ENCODE measurements around the gene SYT7.
"Not testable (repeated sequence)": the region's sequence is repeated elsewhere in the genome, so short reads cannot be mapped to it uniquely, and the experiment has no call there.

SYT7 gene

GRCh38 chr11:61581030-61581928, at the start of gene SYT7:
Gene SYT7, minus strand, starts transcription at chr11:61581076. Its CDS starts 256 bp downstream, at chr11:61580820.
- DNase-seq (ENCODE audit: low read depth, low spot score): peak; percentile 86

- no peak for DNase-seq (ENCODE audit: low read depth, low spot score)
Measured at GRCh38 chr11:61630089-61630488, 49.2 kb upstream of the SYT7 start.

- DNase-seq (ENCODE audit: low read depth, low spot score): no peak
Measured at GRCh38 chr11:61629082-61629833, 48.4 kb upstream of the SYT7 start.

- no peak for DNase-seq (ENCODE audit: low read depth, low spot score)
Measured at GRCh38 chr11:61628662-61628970, 47.7 kb upstream of the SYT7 start.

- no peak for DNase-seq (ENCODE audit: low read depth, low spot score)
Measured at GRCh38 chr11:61627850-61628661, 47.2 kb upstream of the SYT7 start.

GRCh38 chr11:61626580-61627380, 45.9 kb upstream of the SYT7 start:
- DNase-seq (ENCODE audit: low read depth, low spot score): peak; percentile 90

GRCh38 chr11:61625525-61625924, 44.6 kb upstream of the SYT7 start:
- no peak for DNase-seq (ENCODE audit: low read depth, low spot score)

GRCh38 chr11:61621917-61622585, 41.2 kb upstream of the SYT7 start:
- DNase-seq (ENCODE audit: low read depth, low spot score): no peak

- no peak for DNase-seq (ENCODE audit: low read depth, low spot score)
Measured at GRCh38 chr11:61619471-61620226, 38.8 kb upstream of the SYT7 start.

- DNase-seq (ENCODE audit: low read depth, low spot score): no peak
Measured at GRCh38 chr11:61618978-61619377, 38.1 kb upstream of the SYT7 start.

GRCh38 chr11:61617515-61617914, 36.6 kb upstream of the SYT7 start:
- no peak for DNase-seq (ENCODE audit: low read depth, low spot score)

- DNase-seq (ENCODE audit: low read depth, low spot score): no peak
Measured at GRCh38 chr11:61616434-61616833, 35.6 kb upstream of the SYT7 start.

GRCh38 chr11:61614782-61615181, 33.9 kb upstream of the SYT7 start:
- not testable (repeated sequence) for DNase-seq (ENCODE audit: low read depth, low spot score)

- DNase-seq (ENCODE audit: low read depth, low spot score): no peak
Measured at GRCh38 chr11:61613870-61614269, 33.0 kb upstream of the SYT7 start.

GRCh38 chr11:61613051-61613450, 32.2 kb upstream of the SYT7 start:
- no peak for DNase-seq (ENCODE audit: low read depth, low spot score)

- DNase-seq (ENCODE audit: low read depth, low spot score): no peak
Measured at GRCh38 chr11:61611309-61611708, 30.4 kb upstream of the SYT7 start.

GRCh38 chr11:61610905-61611304, 30.0 kb upstream of the SYT7 start:
- DNase-seq (ENCODE audit: low read depth, low spot score): no peak

GRCh38 chr11:61609980-61610366, 29.1 kb upstream of the SYT7 start:
- no peak for DNase-seq (ENCODE audit: low read depth, low spot score)

- DNase-seq (ENCODE audit: low read depth, low spot score): no peak
Measured at GRCh38 chr11:61609000-61609979, 28.4 kb upstream of the SYT7 start.

Measured in iPS DF 19.7 (cell line).